Neutrophil (primary cell): ENCODE measurements around the gene DYRK1A.

Experiments
- H3K27ac ChIP-seq: fragments of 200-600 bp; sonication (generic); 2 replicates; pipeline ENCODE4 v1.5.1; 2016; ENCODE audit warnings: mild to moderate bottlenecking, moderate library complexity
- H3K27me3 ChIP-seq: fragments of 200-600 bp; sonication (generic); 2 replicates; pipeline ENCODE4 v1.6.0; 2016; ENCODE audit warnings: mild to moderate bottlenecking
- H3K36me3 ChIP-seq: fragments of 200-600 bp; sonication (generic); 2 replicates; pipeline ENCODE4 v1.5.1; 2017
- H3K4me1 ChIP-seq, 2 experiments: fragments of 200-600 bp in 1 of 2; sonication (generic) in 1 of 2; 1 replicate in 1 of 2; 2 replicates in 1 of 2; pipeline versions ENCODE4 v1.5.1 to v1.6.1; 2013 to 2016; ENCODE audit warnings: low read depth in 1 of 2, low read length in 1 of 2, mild to moderate bottlenecking in 1 of 2, moderate library complexity in 1 of 2; ENCODE audit not compliant: control insufficient read depth in 1 of 2, insufficient read depth in 1 of 2
- H3K4me3 ChIP-seq, 2 experiments: fragments of 200-600 bp in 1 of 2; sonication (generic) in 1 of 2; 1 replicate in 1 of 2; 2 replicates in 1 of 2; pipeline ENCODE4 v1.5.1; 2013 to 2016; ENCODE audit warnings: low read depth in 1 of 2, low read length in 1 of 2, mild to moderate bottlenecking in 1 of 2, moderate library complexity in 1 of 2
- H3K9me3 ChIP-seq: fragments of 200-600 bp; sonication (generic); 2 replicates; pipeline ENCODE4 v1.5.1; 2016
- TF ChIP-seq, protein P1 (sequence below): fragments of 200-600 bp; sonication (generic); IDR thresholded peaks from 2 replicates; pipeline ENCODE4 v1.5.1; 2016; ENCODE audit warnings: antibody characterized with exemption

DYRK1A gene

DNA sequence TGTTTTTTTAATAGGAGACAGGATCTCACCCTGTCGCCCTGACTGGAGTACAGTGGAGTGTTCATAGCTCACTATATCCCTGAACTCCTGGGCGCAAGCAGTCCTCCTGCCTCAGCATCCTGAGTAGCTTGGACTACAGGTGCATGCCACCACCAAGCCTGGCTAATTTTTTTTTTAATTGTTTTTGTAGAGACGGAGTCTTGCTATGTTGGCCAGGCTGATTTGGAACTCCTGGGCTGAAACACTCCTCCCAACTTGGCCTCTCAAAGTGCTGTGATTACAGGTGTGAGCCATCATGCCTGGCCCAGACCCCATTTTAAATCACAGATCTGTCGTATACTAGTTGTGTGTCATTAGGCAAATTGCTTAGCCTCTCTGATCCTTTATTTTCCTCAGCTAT is 161.1 kb downstream of the DYRK1A start:
- no peak overlapping the region for H3K27ac ChIP-seq
- no peaks in the 10 kb centered on the region for H3K36me3 ChIP-seq
- no peaks in the 10 kb centered on the region for H3K9me3 ChIP-seq
- H3K4me3 ChIP-seq, result no peak overlapping the region
- H3K27me3 ChIP-seq, result peaks cover 42% of the 10 kb centered on the region
- peaks cover 0 to under 1% of the 10 kb centered on the region in 2 experiments for H3K4me1 ChIP-seq
- TF ChIP-seq, protein P1, sequence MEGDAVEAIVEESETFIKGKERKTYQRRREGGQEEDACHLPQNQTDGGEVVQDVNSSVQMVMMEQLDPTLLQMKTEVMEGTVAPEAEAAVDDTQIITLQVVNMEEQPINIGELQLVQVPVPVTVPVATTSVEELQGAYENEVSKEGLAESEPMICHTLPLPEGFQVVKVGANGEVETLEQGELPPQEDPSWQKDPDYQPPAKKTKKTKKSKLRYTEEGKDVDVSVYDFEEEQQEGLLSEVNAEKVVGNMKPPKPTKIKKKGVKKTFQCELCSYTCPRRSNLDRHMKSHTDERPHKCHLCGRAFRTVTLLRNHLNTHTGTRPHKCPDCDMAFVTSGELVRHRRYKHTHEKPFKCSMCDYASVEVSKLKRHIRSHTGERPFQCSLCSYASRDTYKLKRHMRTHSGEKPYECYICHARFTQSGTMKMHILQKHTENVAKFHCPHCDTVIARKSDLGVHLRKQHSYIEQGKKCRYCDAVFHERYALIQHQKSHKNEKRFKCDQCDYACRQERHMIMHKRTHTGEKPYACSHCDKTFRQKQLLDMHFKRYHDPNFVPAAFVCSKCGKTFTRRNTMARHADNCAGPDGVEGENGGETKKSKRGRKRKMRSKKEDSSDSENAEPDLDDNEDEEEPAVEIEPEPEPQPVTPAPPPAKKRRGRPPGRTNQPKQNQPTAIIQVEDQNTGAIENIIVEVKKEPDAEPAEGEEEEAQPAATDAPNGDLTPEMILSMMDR, result no peak

DNA sequence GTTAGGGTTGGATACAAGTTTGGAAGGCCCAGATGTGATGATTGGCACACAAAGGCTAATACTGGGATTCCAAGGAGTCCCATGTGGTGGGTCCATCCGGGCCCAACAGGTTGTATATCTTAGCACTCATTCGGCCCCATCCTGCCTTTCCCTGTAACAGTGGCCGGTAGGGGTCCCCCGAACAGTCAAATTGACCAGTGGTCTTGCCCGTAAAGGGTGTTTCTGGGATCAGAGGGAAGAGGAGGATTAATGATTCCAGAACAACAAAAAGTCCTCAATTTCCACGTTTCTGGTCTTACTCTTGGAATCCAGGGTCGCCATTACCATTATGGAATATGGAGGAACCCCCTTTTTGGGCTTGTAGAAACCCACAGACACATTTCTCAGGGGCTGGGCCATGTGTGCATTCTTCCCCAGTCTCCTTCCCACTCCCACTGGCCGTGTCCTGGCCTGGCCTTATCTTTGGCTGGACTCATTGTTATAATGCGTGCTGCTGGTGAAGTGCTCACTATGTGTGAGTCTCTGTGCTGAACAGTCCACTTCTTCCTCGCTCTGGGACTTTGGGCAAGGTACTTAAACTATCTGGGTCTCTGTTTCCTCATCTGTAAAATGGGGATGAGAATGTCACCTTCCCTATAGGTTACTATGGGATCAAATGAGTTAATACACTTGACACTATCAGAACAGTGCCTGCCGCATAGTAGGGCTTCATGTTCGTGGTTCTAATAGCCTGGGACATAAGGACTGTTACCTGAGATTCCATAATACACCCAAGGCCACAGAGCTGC is 161.8 kb downstream of the DYRK1A start:
- Histone ChIP-seq H3K9me3 (no peaks in the 10 kb centered on the region), H3K27ac (no peak overlapping the region), H3K36me3 (no peaks in the 10 kb centered on the region), H3K4me1 (no peaks in the 10 kb centered on the region), H3K4me3 (no peak overlapping the region), H3K27me3 (peaks cover 48% of the 10 kb centered on the region)
- TF ChIP-seq, protein P1, result no peak

DNA sequence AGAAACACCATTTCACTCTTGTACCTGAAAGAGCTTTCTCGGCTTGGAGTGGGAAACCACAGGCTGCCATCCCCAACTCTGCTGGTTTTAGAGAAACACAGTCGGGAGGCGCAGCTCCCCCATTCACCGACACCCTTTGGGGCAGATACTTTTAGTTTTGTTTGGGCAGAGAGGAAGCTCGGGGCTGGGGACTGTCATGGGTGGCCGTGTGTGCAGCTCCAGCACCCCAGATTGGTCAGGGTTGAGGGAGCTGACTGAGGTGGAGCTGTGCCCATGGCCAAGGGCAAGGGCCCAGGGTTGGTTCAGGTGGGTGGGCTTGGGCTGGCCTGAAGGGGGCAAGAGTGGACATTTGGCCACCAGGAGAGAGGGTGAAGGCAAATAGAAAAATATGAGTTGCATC is 163.1 kb downstream of the DYRK1A start:
- Histone ChIP-seq H3K27me3 (peaks cover 61% of the 10 kb centered on the region), H3K4me3 (no peak overlapping the region)

DNA sequence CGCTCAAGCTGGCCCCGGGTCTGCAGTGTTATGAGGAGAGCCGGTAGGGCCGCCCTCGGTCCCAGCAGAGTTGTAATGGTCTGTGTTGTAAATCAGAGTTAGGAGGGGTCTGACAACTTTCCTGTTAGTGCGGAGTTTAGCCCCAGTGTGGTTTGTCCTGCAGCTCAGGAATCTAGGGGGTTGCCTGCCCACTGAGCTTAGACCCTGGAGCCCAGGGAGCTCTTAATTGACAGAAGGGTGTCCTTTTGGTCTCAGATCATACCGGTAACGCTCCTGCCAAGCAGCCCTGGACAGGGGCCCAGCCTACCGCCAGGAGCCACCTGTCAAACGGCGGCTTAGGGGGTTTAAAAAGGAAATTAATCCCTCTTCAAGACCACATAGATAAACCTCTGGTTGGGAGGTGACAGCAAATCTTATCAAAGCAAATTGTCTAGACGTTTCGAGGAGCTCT is 164.4 kb downstream of the DYRK1A start:
- H3K27me3 ChIP-seq, result peaks cover 73% of the 10 kb centered on the region
- no peak overlapping the region for H3K4me3 ChIP-seq
- no peaks in the 10 kb centered on the region for H3K9me3 ChIP-seq
- H3K36me3 ChIP-seq, result no peaks in the 10 kb centered on the region
- no peak overlapping the region for H3K27ac ChIP-seq
- TF ChIP-seq, protein P1, result no peak
- H3K4me1 ChIP-seq, result no peaks in the 10 kb centered on the region

More for the DNA sequence above, 163.1 kb downstream of the DYRK1A start:
- no peaks in the 10 kb centered on the region for H3K9me3 ChIP-seq
- H3K27ac ChIP-seq, result no peak overlapping the region
- TF ChIP-seq, protein P1, result no peak
- H3K4me1 ChIP-seq, result no peaks in the 10 kb centered on the region
- no peaks in the 10 kb centered on the region for H3K36me3 ChIP-seq

DNA sequence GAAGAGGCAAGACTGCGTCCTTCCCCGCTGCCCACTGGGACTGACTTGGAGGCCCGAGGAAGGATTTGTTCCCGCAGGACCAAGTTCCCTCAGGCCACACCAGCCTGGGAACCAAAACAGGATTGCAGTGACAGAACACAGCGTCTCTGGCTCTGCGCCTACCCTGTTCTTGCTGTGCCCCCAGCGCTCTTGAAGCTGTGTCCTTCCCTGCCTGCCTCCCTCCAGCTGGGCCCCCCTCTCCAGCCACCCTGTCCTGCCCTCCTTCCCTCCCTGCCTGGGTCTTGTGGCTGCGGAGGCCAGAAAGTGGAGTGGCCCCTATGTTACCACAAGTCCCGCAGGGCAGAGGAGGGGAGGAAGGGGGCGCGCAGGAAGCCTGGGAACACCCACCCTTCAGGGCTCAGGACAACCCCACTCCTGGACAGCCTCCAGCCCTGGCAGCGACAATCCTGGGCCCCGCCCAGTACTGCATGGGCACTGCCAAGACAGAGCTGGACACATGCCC is 164.9 kb downstream of the DYRK1A start:
- Histone ChIP-seq H3K36me3 (no peaks in the 10 kb centered on the region), H3K4me3 (no peak overlapping the region), H3K27ac (no peak overlapping the region), H3K4me1 (no peaks in the 10 kb centered on the region), H3K9me3 (no peaks in the 10 kb centered on the region), H3K27me3 (peaks cover 75% of the 10 kb centered on the region)
- TF ChIP-seq, protein P1, result no peak
